Urinary bladder (tissue), 4 donors: ENCODE results near the gene PACS1. TPM values are rescaled to one million over a fixed set of nuclear protein-coding genes. Genes with fewer than 3 reads are reported as not detected.

Experiments
- DNase-seq: peaks from one replicate; pipeline ENCODE4 v3.0.0-alpha.2; 2015; ENCODE audit errors: extremely low spot score
- H3K27ac ChIP-seq: one replicate; pipeline ENCODE4 v1.5.1; 2013; ENCODE audit warnings: low read depth, mild to moderate bottlenecking, moderate library complexity
- H3K36me3 ChIP-seq: one replicate; pipeline ENCODE4 v1.6.1; 2013; ENCODE audit warnings: mild to moderate bottlenecking, moderate library complexity; ENCODE audit not compliant: insufficient read depth
- H3K4me1 ChIP-seq: one replicate; pipeline ENCODE4 v1.6.1; 2013; ENCODE audit warnings: mild to moderate bottlenecking, moderate library complexity; ENCODE audit not compliant: insufficient read depth
- H3K4me3 ChIP-seq: one replicate; pipeline ENCODE4 v1.5.1; 2013; ENCODE audit warnings: low read depth, low read length
- WGBS: extraction: QIAGEN DNeasy Blood & Tissue Kit; methylation state at CpG from one replicate; pipeline ENCODE4 v1.1.7; 2013; 5-methylcytosine and 5-hydroxymethylcytosine counted together
- polyA plus RNA-seq: library from polyadenylated mRNA; stranded (reverse); fragments of 200-250 nt; gene quantifications from one replicate; pipeline ENCODE4 v1.2.3, GENCODE V29; 2013
- total RNA-seq: library from RNA; depleted of rRNA; stranded (reverse); fragments of >200 nt; gene quantifications from one replicate; pipeline ENCODE4 v1.2.3, GENCODE V29; 2014
- donor health status: healthy with polysubstance abuse.
- donor health status: healthy.

The PACS1 gene
- total and polyA plus RNA-seq, 2 donors, result 41.3 to 42.3 TPM

- whole genome bisulfite sequencing, result 71% methylated on average over 8 of the region's 8 CpGs
- Histone ChIP-seq H3K4me1 (peaks cover 2% of the 10 kb centered on the region), H3K27ac (no peak overlapping the region), H3K4me3 (no peak overlapping the region), H3K36me3 (no peaks in the 10 kb centered on the region)
- DNase-seq, result no peak
Measured at GRCh38 chr11:66115638-66116301, 45.7 kb downstream of the PACS1 start.

- Histone ChIP-seq H3K4me3 (no peak overlapping the region), H3K27ac (no peak overlapping the region), H3K36me3 (no peaks in the 10 kb centered on the region), H3K4me1 (peaks cover 2% of the 10 kb centered on the region)
- WGBS, result 63% methylated on average over 7 of the region's 7 CpGs
- DNase-seq, result no peak
Measured at GRCh38 chr11:66116576-66117361, 46.7 kb downstream of the PACS1 start.

DNA sequence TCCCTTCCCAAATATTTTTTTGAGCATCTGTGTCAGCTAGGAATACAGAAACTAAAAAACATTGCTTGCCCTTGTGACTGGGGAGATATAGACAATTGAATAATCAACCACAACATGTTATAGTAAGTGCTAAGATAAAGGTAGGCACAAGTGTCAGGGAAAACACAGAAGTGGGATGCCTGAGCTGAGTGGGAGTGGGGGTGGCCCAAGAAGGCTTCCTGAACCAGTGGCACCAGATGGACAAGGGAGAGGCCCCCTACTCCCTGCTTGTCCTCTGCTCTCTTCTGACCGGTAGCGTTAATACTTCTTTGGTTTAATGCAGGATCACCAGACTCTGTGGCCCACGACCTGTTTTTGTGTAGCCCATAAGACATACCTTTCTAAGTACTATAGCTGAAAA lies 48.8 kb downstream of the PACS1 start:
- no peak for DNase-seq
- WGBS, result 62% methylated on average over 3 of the region's 3 CpGs

DNA sequence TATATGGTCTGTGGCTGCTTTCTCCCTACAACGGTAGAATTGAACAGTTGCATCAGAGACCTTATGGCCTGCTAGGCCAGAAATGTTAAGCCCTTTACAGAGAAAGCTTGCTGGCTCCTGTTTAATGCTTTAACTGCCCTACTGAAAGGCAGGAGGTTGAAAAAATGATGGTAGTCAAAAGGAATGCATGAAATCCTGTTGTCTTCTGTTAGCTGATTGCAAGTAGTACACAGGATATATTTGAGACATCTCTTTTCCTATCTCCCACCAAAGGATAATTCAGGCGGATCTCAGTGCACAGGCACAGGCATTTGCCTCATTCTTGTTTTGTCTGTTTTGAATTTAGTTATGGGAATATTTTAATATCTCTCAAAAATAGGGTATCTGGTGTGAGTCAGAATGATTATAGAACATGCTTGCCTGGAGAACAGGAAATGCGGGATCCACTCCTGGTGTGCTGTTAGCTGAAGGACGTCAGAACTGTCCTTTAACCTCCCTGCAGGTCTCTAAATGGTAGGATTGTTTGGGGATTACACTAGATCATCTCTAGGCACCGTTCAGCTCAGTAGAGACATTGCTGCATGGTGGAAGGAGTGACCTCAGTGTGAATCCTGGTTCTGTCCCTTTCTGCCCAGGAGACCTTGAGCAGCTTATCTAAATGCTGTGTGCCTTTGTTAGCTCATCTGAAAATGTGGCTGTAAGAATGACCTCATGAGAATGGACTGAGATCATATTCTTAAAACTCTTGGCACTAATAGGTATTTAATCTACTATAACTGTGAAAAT lies 49.5 kb downstream of the PACS1 start:
- Histone ChIP-seq H3K27ac (no peak overlapping the region), H3K4me3 (no peak overlapping the region), H3K4me1 (peaks cover 1% of the 10 kb centered on the region), H3K36me3 (no peaks in the 10 kb centered on the region)
- 25% methylated on average over 5 of the region's 5 CpGs for WGBS
- no peak for DNase-seq

More for the DNA sequence above, 48.8 kb downstream of the PACS1 start:
- peaks cover 1% of the 10 kb centered on the region for H3K4me1 ChIP-seq
- no peak overlapping the region for H3K27ac ChIP-seq
- H3K36me3 ChIP-seq, result no peaks in the 10 kb centered on the region
- H3K4me3 ChIP-seq, result no peak overlapping the region

GRCh38 chr11:66121466-66121865 lies 51.4 kb downstream of the PACS1 start:
- DNase-seq, result no peak
- no peak overlapping the region for H3K27ac ChIP-seq
- H3K4me1 ChIP-seq, result peaks cover 1% of the 10 kb centered on the region
- H3K4me3 ChIP-seq, result no peak overlapping the region
- no peaks in the 10 kb centered on the region for H3K36me3 ChIP-seq
- 88% methylated on average over 2 of the region's 2 CpGs for WGBS

DNA sequence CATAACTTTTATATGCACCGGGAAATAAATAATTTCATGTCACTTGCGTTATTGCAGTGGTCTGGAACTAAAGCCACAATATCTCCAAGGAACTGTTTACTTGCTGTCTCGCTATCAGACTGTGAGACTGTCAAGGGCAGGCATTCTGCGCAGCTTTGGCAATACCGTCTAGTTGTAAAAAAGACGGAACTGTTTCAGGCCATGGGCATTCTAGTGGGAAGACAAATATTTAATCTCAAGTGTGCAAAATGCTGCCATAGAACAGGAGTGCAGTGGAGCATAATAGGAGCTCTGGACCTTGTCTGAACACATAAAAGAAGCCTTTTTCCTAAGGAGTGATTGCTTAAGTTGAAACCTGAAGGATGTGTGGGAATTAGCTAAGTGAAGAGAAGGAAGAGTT lies 53.8 kb downstream of the PACS1 start:
- Histone ChIP-seq H3K4me3 (no peak overlapping the region), H3K27ac (no peak overlapping the region), H3K36me3 (no peaks in the 10 kb centered on the region), H3K4me1 (no peaks in the 10 kb centered on the region)
- no peak for DNase-seq
- 77% methylated on average over 6 of the region's 6 CpGs for WGBS

DNA sequence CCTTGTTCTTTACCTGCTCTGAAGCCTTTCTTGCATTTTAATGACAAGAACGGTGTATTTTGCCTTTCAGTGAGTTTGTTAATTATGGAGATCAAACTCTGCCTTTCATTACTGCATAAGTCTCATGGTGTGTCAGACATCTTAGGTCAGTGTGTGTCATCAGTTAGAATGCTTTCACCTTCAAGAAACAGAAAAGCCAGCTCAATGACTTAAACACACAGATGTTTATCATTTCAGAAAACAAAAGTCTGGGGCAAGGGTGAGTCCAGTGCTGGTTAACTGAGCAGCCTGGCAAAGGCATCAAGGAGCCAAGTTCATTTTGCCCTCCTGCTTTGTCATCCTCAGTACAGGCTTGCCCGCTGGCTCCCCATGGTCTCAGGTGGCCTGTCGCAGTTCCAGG lies 54.5 kb downstream of the PACS1 start:
- no peak for DNase-seq
- H3K36me3 ChIP-seq, result no peaks in the 10 kb centered on the region
- WGBS, result 85% methylated on average over 3 of the region's 3 CpGs
- H3K27ac ChIP-seq, result no peak overlapping the region
- H3K4me1 ChIP-seq, result no peaks in the 10 kb centered on the region
- no peak overlapping the region for H3K4me3 ChIP-seq

DNA sequence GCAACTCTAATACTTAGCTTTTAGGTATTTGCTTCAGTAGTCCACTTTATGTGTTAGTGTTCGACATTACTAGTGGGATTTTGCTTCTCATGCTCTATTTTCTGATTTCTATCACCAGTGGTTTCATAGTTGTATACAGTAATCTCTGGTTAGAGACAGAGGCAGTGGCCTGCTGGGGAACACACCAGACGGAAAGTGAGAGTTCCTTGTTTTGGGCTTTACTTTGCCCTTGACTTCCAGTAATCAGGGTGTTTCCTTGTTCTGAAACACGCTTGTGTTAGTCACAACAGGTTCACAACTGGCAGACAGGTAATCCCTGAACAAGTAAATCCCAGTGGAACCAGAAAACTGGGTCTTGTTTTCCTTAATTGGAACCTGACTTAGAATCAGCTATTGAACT lies 56.0 kb downstream of the PACS1 start:
- 73% methylated on average over 3 of the region's 3 CpGs for WGBS
- no peaks in the 10 kb centered on the region for H3K36me3 ChIP-seq
- no peak for DNase-seq
- no peak overlapping the region for H3K27ac ChIP-seq
- H3K4me3 ChIP-seq, result no peak overlapping the region
- H3K4me1 ChIP-seq, result no peaks in the 10 kb centered on the region

DNA sequence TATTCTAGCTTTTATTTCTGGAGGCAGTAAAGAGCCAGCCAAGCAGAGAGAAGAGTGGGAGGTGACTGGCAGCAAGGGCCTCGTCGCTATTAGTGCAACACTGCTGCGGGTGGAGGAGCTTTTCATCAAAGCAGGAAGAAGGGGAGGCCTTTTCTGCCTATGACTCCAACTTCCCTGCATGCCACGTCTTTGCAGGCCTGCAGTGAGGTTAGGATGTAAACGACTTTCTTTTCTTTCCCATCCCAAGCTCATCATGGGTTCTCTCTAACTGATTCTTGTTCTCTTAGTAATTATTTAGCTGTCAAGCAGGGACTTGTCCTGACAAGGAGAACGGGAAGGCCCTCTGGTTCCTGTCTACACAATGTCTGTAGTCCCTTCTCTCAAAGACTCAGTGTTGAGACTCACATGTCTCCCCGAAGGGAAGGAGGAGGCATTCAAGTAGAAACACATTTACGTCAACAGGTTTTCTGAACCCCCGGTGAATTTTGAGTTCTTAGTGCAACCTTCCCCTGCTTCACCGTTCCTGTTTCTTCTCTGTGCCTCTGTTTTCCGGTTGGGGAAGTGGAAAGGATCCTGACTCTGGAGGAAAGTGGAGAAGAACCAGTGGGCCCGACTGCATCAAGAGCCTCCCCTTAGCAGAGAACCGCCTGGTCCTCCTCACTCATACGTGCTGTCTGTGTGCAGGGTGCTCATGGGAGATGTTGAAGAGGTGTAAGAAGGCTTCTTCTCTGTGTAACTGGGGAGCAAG lies 56.9 kb downstream of the PACS1 start:
- DNase-seq, result peak; percentile 31
- Histone ChIP-seq H3K4me1 (no peaks in the 10 kb centered on the region), H3K27ac (peak overlapping the region; percentile 72), H3K4me3 (no peak overlapping the region), H3K36me3 (no peaks in the 10 kb centered on the region)
- 42% methylated on average over 14 of the region's 14 CpGs for WGBS

- H3K27ac ChIP-seq, result no peak overlapping the region
- 84% methylated on average over 3 of the region's 3 CpGs for WGBS
- no peak for DNase-seq
- no peaks in the 10 kb centered on the region for H3K4me1 ChIP-seq
- no peak overlapping the region for H3K4me3 ChIP-seq
- H3K36me3 ChIP-seq, result no peaks in the 10 kb centered on the region
Measured at GRCh38 chr11:66130978-66131377, 60.9 kb downstream of the PACS1 start.

DNA sequence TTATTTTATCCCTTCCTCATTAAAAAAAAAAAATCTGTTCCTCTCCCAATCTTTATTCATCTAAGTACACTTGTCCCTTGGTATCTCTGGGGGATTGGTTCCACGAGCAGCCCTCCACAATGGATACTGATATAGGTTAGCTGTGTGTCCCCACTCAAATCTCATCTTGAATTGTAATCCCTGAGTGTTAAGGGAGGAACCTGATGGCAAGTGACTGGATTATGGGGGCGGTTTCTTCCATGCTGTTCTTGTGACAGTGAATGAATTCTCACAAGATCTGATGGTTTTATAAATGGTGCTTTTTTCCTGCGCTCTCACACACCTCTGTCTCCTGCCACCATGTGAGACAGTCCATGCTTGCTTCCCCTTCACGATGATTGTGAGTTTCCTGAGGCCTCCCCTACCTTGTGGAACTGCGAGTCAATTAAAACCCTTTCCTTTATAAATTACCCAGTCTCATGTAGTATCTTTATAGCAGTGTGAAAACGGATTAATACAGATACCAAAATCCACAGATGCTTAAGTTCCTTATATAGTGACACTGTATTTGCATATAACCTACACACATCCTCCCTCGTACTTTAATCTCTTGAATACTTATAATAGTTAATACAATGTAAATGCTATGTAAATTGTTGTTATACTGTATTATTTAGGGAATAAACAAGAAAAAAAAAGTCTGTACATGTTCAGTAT lies 62.0 kb downstream of the PACS1 start:
- Histone ChIP-seq H3K36me3 (no peaks in the 10 kb centered on the region), H3K4me1 (no peaks in the 10 kb centered on the region), H3K4me3 (no peak overlapping the region), H3K27ac (no peak overlapping the region)
- DNase-seq, result no peak
- WGBS, result 88% methylated on average over 7 of the region's 7 CpGs

DNA sequence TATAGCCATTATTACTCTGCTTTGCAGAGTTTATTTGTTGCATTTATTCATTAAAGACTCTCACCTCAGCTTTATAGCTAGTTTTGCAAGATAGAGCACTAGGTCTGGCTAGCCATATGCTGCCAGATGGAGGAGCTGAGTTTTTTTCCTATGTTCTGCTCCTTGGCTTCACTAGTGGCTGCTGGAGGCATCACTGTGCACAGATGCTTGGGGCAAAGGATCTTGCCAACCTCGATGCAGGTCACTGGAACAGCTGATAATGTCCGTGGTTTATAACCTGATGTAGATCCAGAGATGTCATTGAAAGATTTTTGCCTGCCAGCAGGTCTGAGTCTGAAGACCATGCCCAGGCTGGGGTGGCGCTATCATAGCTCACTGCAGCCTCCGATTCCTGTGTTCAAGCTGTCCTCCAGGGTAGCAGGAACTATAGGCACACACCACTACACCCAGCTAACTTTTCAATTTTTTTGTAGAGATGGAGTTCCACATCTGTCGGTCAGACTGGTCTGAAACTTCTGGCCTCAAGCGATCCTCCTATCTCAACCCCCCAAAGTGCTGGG lies 63.2 kb downstream of the PACS1 start:
- H3K27ac ChIP-seq, result no peak overlapping the region
- no peaks in the 10 kb centered on the region for H3K36me3 ChIP-seq
- no peak for DNase-seq
- no peak overlapping the region for H3K4me3 ChIP-seq
- H3K4me1 ChIP-seq, result no peaks in the 10 kb centered on the region
- WGBS, result 73% methylated on average over 6 of the region's 6 CpGs

GRCh38 chr11:66136752-66137123 lies 66.7 kb downstream of the PACS1 start:
- Histone ChIP-seq H3K4me1 (no peaks in the 10 kb centered on the region), H3K4me3 (no peak overlapping the region), H3K36me3 (no peaks in the 10 kb centered on the region), H3K27ac (no peak overlapping the region)
- WGBS, result 60% methylated on average over 5 of the region's 5 CpGs
- DNase-seq, result no peak
